ENCODE data around the gene BLM. TPM values are rescaled to one million over a fixed set of nuclear protein-coding genes. Genes with fewer than 3 reads are reported as not detected.

The BLM gene
- total and polyA plus RNA-seq, 7 experiments from 2014 or later = 2.8 to 53.1 (median 6.3) TPM

DNA sequence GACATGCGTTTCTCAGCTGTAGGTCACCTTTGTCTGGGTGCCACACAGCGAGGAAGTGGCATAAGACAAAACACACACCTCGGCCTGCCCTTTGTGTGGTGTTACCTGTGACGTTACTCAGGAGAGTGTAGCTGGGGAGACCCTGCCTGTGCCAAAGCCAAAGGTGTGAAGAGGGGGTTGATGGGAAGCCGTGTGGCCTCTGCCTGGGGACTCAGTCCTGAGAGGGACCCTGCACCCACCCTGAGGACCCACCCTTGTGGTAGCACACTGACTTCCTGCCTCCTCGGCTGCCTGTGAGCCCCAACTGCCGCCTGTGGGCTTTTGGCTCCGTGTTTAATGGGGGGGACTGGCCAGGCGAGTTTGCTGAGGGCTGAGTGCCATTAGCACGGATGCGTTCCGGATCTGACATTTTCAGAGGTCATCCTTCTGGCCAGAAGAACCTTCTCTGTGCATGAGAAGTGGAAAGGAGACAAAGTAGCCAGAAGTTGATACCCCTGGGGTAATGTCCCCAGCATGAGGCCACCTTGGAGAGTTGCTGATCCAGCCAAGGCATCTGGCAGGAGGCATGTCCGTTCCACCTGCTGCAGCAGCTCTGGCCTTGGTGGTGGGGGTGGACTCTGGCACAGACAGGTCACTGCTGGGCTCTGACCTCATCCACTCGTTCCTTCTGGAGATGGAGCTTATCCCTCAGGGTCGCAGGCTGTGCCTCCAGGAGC, 99.4 kb downstream of the BLM start:
- no peak overlapping the region for H3K27ac ChIP-seq (ENCODE audit: low read depth, low read length)
- Mint-ChIP-seq H3K4me3 (peak overlapping the region in 1 of 10 donors; percentile 20), H3K27me3 (no peaks in the 10 kb centered on the region)

DNA sequence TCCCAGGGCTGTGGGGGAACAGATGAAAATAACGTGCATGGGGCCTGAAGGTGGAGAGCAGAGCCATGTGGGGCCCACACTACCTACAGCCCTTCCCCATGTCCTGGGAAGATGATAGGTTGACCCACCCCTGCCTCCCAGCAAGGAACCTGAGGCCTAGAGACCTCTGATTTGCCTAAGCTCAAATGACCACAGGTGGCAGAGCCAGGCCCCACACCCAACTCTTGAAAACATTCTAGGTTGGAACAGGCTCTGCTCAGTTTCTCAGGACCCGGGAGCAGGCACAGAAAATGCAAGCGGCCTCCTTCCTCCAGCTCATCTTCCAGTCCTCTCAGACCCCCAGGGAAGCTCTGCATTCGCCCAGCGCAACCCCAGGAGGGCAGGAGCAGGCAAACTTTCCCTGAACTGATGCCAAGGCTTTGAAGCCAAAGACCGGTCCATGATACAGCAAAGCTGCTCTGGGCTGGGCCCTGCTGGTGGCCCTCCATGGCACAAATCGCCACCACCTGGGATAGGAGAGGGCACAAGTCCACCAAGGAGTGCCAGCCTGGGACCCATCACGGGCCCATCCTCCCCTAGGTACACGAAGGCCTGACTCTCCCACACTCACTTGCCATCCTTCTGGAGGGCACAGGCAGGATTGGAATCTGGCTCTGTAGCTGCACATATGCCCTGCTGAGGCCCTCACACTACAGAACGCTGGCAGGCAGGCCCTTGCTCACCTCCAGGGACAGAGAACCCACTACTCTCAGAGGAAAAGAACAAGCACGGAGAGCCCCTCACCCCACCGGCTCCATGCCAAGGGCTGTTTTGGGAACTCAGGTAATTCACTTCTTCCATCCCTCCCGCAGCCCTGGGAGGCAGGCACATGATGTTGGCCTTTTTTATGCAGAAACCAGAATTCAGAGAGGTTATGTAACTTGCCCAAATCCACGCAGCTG, 100.2 kb downstream of the BLM start:
- Histone ChIP-seq H3K27ac (ENCODE audit: low read depth, low read length) (no peak overlapping the region), H3K4me1 (ENCODE audit: control insufficient read depth in 2 of 2, insufficient read depth in 2 of 2, low read length in 2 of 2) (peaks cover 0 to 12% of the 10 kb centered on the region in 2 donors), H3K9me3 (ENCODE audit: control insufficient read depth in 2 of 3, low read length in 3 of 3) (no peaks in the 10 kb centered on the region), H3K36me3 (ENCODE audit: control insufficient read depth in 2 of 3, insufficient read depth in 3 of 3, low read length in 3 of 3) (no peaks in the 10 kb centered on the region), H3K4me3 (ENCODE audit: low read length) (no peak overlapping the region), H3K27me3 (ENCODE audit: control insufficient read depth in 2 of 2, insufficient read depth in 2 of 2, low read length in 2 of 2) (no peaks in the 10 kb centered on the region)
- Mint-ChIP-seq H3K4me1 (peaks cover 0 to 78% (median 10%) of the 10 kb centered on the region in 7 donors), H3K27me3 (no peaks in the 10 kb centered on the region), H3K36me3 (peaks cover 0 to 26% (median 0%) of the 10 kb centered on the region in 5 donors), H3K27ac (peak overlapping the region in 4 of 9 donors; percentile 32 to 94 (median 54)), H3K4me3 (peak overlapping the region in 1 of 10 donors; percentile 79), H3K9me3 (no peaks in the 10 kb centered on the region)
- ATAC-seq (no peak), DNase-seq (peak in 1 of 9 donors; percentile 20)
- intact Hi-C loops (cut with micrococcal nuclease) = loop anchor here (1.0 to 5.0 kb wide), 6 partner anchors 35 to 155 kb away; partner anchors contain the start of gene BLM (in 1 of the 2)
- ChIA-PET CTCF (interaction anchor here (0.6 to 0.9 kb wide), 2 partner anchors 22 to 740 kb away, joined by 3 to 5 read pairs; no protein-coding TSS in a partner anchor), POLR2A (no interaction called here)

More for the DNA sequence above, 99.4 kb downstream of the BLM start:
- Mint-ChIP-seq H3K9me3 (no peaks in the 10 kb centered on the region), H3K36me3 (peaks cover 0 to 31% (median 5%) of the 10 kb centered on the region in 5 donors), H3K4me1 (peaks cover 0 to 81% (median 10%) of the 10 kb centered on the region in 7 donors), H3K27ac (peak overlapping the region in 2 of 9 donors; percentile 6 to 94)
- intact Hi-C loops (cut with micrococcal nuclease) = loop anchor here in 1 of 2 donors (5.0 kb wide), 3 partner anchors 71 to 154 kb away; partner anchors contain the start of gene BLM
- ChIA-PET POLR2A (no interaction called here), CTCF (no interaction called here)
- Histone ChIP-seq H3K36me3 (ENCODE audit: control insufficient read depth in 2 of 3, insufficient read depth in 3 of 3, low read length in 3 of 3) (no peaks in the 10 kb centered on the region), H3K27me3 (ENCODE audit: control insufficient read depth in 2 of 2, insufficient read depth in 2 of 2, low read length in 2 of 2) (no peaks in the 10 kb centered on the region), H3K4me1 (ENCODE audit: control insufficient read depth in 2 of 2, insufficient read depth in 2 of 2, low read length in 2 of 2) (peaks cover 0 to 12% of the 10 kb centered on the region in 2 donors), H3K4me3 (ENCODE audit: low read length) (no peak overlapping the region), H3K9me3 (ENCODE audit: control insufficient read depth in 2 of 3, low read length in 3 of 3) (no peaks in the 10 kb centered on the region)
- DNase-seq (peak in 1 of 9 donors; percentile 20), ATAC-seq (no peak)

DNA sequence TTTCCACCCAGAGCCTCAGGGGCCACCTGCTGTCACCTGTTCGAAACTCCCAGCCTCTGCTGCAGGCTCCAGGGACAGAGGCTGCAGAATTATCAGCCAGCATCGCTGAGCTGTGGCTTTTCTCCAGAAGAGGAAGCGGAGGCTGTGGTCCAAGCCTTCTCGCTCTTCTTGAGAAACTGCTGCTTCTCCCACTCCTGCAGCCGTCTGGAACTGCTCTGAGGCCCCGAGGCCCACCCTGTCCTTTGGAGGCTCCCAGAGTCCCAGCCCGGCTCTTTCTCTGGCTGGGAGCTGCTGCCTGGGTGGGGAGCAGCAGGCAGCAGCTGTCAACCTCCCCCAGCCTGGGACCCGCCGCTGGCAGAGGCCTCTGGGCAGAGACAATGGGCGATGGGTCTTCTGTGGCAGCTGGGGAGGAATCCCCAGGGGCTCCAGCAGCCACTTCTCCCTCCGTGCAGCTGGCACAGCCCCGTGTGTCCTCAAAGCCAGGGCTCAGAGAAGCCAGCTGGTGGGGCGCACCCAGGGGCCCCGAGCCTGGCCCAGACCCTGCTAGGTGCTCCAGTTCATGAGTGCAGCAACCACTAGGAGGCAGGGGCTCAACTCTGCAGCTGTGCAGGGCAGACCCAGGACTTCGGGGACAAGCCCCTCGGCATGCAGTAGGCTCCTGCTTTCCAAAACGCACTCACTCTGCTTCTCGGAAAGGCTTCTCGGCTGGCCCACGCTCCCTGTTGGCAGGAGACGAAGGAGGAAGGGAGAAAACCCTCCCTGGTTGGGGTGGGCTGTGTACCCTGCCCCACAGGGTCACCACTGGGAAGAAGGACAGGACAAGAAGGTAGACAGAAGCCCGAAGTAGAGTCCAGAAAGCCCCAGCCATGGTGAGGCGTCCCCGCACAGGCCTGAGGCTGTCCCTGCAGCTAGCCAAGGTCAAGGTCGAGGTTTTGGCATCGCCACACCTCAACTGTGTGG, 101.4 kb downstream of the BLM start:
- Mint-ChIP-seq H3K4me3 (peak overlapping the region in 3 of 10 donors; percentile 29 to 79 (median 50)), H3K9me3 (no peaks in the 10 kb centered on the region), H3K4me1 (peaks cover 0 to 76% (median 10%) of the 10 kb centered on the region in 7 donors), H3K27me3 (no peaks in the 10 kb centered on the region), H3K27ac (peak overlapping the region in 5 of 9 donors; percentile 31 to 94 (median 55)), H3K36me3 (peaks cover 0 to 18% (median 0%) of the 10 kb centered on the region in 5 donors)
- Histone ChIP-seq H3K36me3 (ENCODE audit: control insufficient read depth in 2 of 3, insufficient read depth in 3 of 3, low read length in 3 of 3) (no peaks in the 10 kb centered on the region), H3K4me1 (ENCODE audit: control insufficient read depth in 2 of 2, insufficient read depth in 2 of 2, low read length in 2 of 2) (peaks cover 0 to 12% of the 10 kb centered on the region in 2 donors), H3K4me3 (ENCODE audit: low read length) (no peak overlapping the region), H3K27me3 (ENCODE audit: control insufficient read depth in 2 of 2, insufficient read depth in 2 of 2, low read length in 2 of 2) (no peaks in the 10 kb centered on the region), H3K27ac (ENCODE audit: low read depth, low read length) (no peak overlapping the region), H3K9me3 (ENCODE audit: control insufficient read depth in 2 of 3, low read length in 3 of 3) (no peaks in the 10 kb centered on the region)
- POLR2A ChIA-PET = no interaction called here
- CTCF ChIA-PET = interaction anchor here (0.6 to 0.9 kb wide), 2 partner anchors 21 to 741 kb away, joined by 3 to 5 read pairs; no protein-coding TSS in a partner anchor
- ATAC-seq (peak; percentile 68), DNase-seq (peak in 2 of 9 donors; percentile 13 to 21)
- intact Hi-C loops (cut with micrococcal nuclease) = loop anchor here (1.0 to 5.0 kb wide), 6 partner anchors 34 to 156 kb away; partner anchors contain the start of gene BLM (in 1 of the 2)

DNA sequence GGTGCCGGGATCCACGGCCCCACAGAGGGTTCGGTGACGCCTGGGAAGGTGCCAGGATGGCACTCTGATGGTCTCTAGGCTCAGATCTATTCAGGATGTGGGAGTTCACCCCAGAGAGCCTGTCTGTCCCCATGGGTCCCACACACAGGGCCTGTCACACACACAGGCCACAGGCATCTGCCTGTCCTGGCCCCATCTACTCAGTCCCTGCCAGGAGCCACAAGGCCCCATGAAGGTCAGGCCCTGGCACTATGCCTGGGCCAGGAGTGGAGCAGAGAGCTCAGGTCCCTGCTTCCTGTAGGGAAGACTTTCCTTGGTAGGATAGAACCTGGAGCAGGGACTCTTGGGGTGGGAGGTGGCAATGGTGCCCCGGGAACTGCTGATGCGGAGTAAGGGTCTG, 102.2 kb downstream of the BLM start:
- Mint-ChIP-seq H3K36me3 (peaks cover 0 to 13% (median 0%) of the 10 kb centered on the region in 5 donors), H3K4me1 (peaks cover 0 to 75% (median 10%) of the 10 kb centered on the region in 7 donors), H3K27ac (peak overlapping the region in 1 of 9 donors; percentile 89), H3K9me3 (no peaks in the 10 kb centered on the region), H3K4me3 (peak overlapping the region in 1 of 10 donors; percentile 44), H3K27me3 (no peaks in the 10 kb centered on the region)
- ChIA-PET POLR2A (no interaction called here), CTCF (no interaction called here)
- Histone ChIP-seq H3K4me3 (ENCODE audit: low read length) (no peak overlapping the region), H3K27me3 (ENCODE audit: control insufficient read depth in 2 of 2, insufficient read depth in 2 of 2, low read length in 2 of 2) (no peaks in the 10 kb centered on the region), H3K27ac (ENCODE audit: low read depth, low read length) (no peak overlapping the region), H3K36me3 (ENCODE audit: control insufficient read depth in 2 of 3, insufficient read depth in 3 of 3, low read length in 3 of 3) (no peaks in the 10 kb centered on the region), H3K4me1 (ENCODE audit: control insufficient read depth in 2 of 2, insufficient read depth in 2 of 2, low read length in 2 of 2) (peaks cover 0 to 12% of the 10 kb centered on the region in 2 donors), H3K9me3 (ENCODE audit: control insufficient read depth in 2 of 3, low read length in 3 of 3) (no peaks in the 10 kb centered on the region)
- intact Hi-C loops (cut with micrococcal nuclease) = loop anchor here in 1 of 2 donors (5.0 kb wide), 3 partner anchors 68 to 157 kb away; partner anchors contain the start of gene BLM
- ATAC-seq (no peak), DNase-seq (no peak)

DNA sequence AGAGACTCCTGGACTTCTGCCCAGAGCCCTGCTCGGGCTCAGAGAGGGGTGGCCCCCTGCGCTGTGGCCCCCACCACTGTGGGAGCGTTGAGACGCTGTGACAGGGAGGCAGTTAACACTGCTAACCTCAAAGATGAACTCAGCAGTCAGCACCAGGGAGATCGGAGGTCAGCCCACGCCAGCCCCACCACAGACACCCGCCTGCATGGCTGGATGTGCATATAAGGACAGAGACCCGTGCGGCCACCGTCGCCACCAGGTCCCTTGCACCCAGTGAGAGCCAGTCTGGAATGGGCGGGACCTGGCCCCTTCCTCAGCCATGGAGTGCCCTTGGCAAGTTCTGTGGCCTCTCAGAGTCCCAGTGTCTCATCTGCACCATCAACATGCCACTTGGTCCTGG, 102.7 kb downstream of the BLM start:
- CTCF ChIA-PET = no interaction called here
- intact Hi-C loops (cut with micrococcal nuclease) = loop anchor here in 1 of 2 donors (5.0 kb wide), 3 partner anchors 67 to 158 kb away; partner anchors contain the start of gene BLM
- H3K27ac Mint-ChIP-seq = peak overlapping the region in 2 of 9 donors; percentile 24 to 89

More for the DNA sequence above, 102.7 kb downstream of the BLM start:
- POLR2A ChIA-PET = no interaction called here
- Histone ChIP-seq H3K4me3 (ENCODE audit: low read length) (no peak overlapping the region), H3K4me1 (ENCODE audit: control insufficient read depth in 2 of 2, insufficient read depth in 2 of 2, low read length in 2 of 2) (peaks cover 0 to 12% of the 10 kb centered on the region in 2 donors), H3K36me3 (ENCODE audit: control insufficient read depth in 2 of 3, insufficient read depth in 3 of 3, low read length in 3 of 3) (no peaks in the 10 kb centered on the region), H3K27me3 (ENCODE audit: control insufficient read depth in 2 of 2, insufficient read depth in 2 of 2, low read length in 2 of 2) (no peaks in the 10 kb centered on the region), H3K9me3 (ENCODE audit: control insufficient read depth in 2 of 3, low read length in 3 of 3) (no peaks in the 10 kb centered on the region), H3K27ac (ENCODE audit: low read depth, low read length) (no peak overlapping the region)
- DNase-seq (no peak), ATAC-seq (peak; percentile 35)
- Mint-ChIP-seq H3K27me3 (no peaks in the 10 kb centered on the region), H3K4me3 (no peak overlapping the region), H3K9me3 (no peaks in the 10 kb centered on the region), H3K4me1 (peaks cover 0 to 73% (median 10%) of the 10 kb centered on the region in 7 donors), H3K36me3 (peaks cover 0 to 12% (median 0%) of the 10 kb centered on the region in 5 donors)

Measured in naive thymus-derived CD4-positive, alpha-beta T cell (primary cell).